Prostate gland (tissue), 2 donors: ENCODE measurements around the gene CTNND1. TPM values are rescaled to one million over a fixed set of nuclear protein-coding genes. Genes with fewer than 3 reads are reported as not detected.
A peak's percentile ranks its signal among the peaks of the same experiment; 100 is the strongest.

Source experiments
- DNase-seq: peaks from one replicate; pipeline ENCODE4 v3.0.0-alpha.2; 2019; ENCODE audit warnings: low spot score
- H3K27ac ChIP-seq, 2 donors: fragments of 200-600 bp; sonication (generic); 2 replicates each; pipeline ENCODE4 v1.5.1; 2017 to 2019
- H3K27me3 ChIP-seq: fragments of 200-600 bp; sonication (generic); replicated peaks from 2 replicates; pipeline ENCODE4 v1.5.1; 2019; ENCODE audit not compliant: insufficient read depth
- H3K36me3 ChIP-seq, 2 donors: fragments of 200-600 bp; sonication (generic); 1 replicate in 1 of 2; 2 replicates in 1 of 2; pipeline versions ENCODE4 v1.5.1 to v1.8.1; 2017 to 2019
- H3K4me1 ChIP-seq: fragments of 200-600 bp; sonication (generic); replicated peaks from 2 replicates; pipeline ENCODE4 v1.5.1; 2019
- H3K4me3 ChIP-seq, 2 donors: fragments of 200-600 bp; sonication (generic); 2 replicates each; pipeline ENCODE4 v1.5.1; 2017 to 2019
- H3K9me3 ChIP-seq: fragments of 200-600 bp; sonication (generic); 2 replicates; pipeline ENCODE4 v1.5.1; 2017
- CTCF ChIP-seq, 4 experiments: fragments of 200-600 bp in 2 of 4; fragments of 450-650 bp in 2 of 4; sonication (generic) in 2 of 4; IDR thresholded peaks; 1 replicate in 3 of 4; 2 replicates in 1 of 4; pipeline ENCODE4 v1.5.1; 2016 to 2019; ENCODE audit warnings: antibody characterized with exemption in 4 of 4, mild to moderate bottlenecking in 2 of 4, moderate library complexity in 2 of 4
- POLR2A ChIP-seq: fragments of 450-650 bp; IDR thresholded peaks from one replicate; pipeline ENCODE4 v1.6.1; 2016; ENCODE audit warnings: antibody characterized with exemption, mild to moderate bottlenecking
- POLR2AphosphoS5 ChIP-seq: sonication (generic); formaldehyde crosslinking; IDR thresholded peaks from one replicate; pipeline ENCODE4 v1.6.1; 2017; ENCODE audit warnings: antibody characterized with exemption
- WGBS: methylation state at CpG from one replicate; pipeline ENCODE4 v1.1.5; 2018; 5-methylcytosine and 5-hydroxymethylcytosine counted together
- intact Hi-C: fragments of 100-400 bp; cut with DNase I; formaldehyde crosslinking; loops from one replicate; pipeline ENCODE4 v1.14.2; 2022
- total RNA-seq, 2 donors: library from RNA; depleted of rRNA; stranded (reverse); fragments of >200 nt; gene quantifications; one replicate each; pipeline ENCODE4 v1.1.0, GENCODE V29; 2016

CTNND1 gene
- total RNA-seq, 2 donors from 2014 or later: 189 to 223 TPM

GRCh38 chr11:57741132-57742086, 20.2 kb upstream of the CTNND1 start, which contains the start of gene SELENOH:
Gene SELENOH (plus strand): TSS chr11:57741491. CDS start chr11:57741596, 105 bp downstream.
- no peaks in the 10 kb centered on the region for H3K9me3 ChIP-seq
- TF ChIP-seq CTCF (IDR thresholded peaks at IDR 0.05): peak in 2 of 4 experiments; percentile 4 to 13
- peak; percentile 98 for TF ChIP-seq POLR2AphosphoS5
- peak; percentile 82 for TF ChIP-seq POLR2A
- WGBS: under 1% methylated on average over 75 of the region's 75 CpGs
- peak; percentile 96 for DNase-seq
- H3K36me3 ChIP-seq: peaks cover 0 to 11% of the 10 kb centered on the region in 2 donors
- peak within 1 kb of the TSS; percentile 60 to 63 for H3K4me3 ChIP-seq
- intact Hi-C loops: loop anchor here (2.0 kb wide), 1 partner anchor 29 kb away; the partner anchor contains the start of genes MED19 and TMX2
- no peaks in the 10 kb centered on the region for H3K27me3 ChIP-seq
- peak within 1 kb of the TSS; percentile 85 to 86 for H3K27ac ChIP-seq
- H3K4me1 ChIP-seq: no peaks in the 10 kb centered on the region

- WGBS: under 1% methylated on average over 10 of the region's 10 CpGs
- Histone ChIP-seq H3K27me3 (no peaks in the 10 kb centered on the region), H3K27ac (peak overlapping the region; percentile 85 to 86), H3K4me1 (no peaks in the 10 kb centered on the region), H3K36me3 (peaks cover 0 to 11% of the 10 kb centered on the region in 2 donors), H3K4me3 (peak overlapping the region; percentile 60 to 63), H3K9me3 (no peaks in the 10 kb centered on the region)
- intact Hi-C loops: no loop called here
- TF ChIP-seq POLR2AphosphoS5 (no peak), POLR2A (no peak), CTCF (IDR thresholded peaks at IDR 0.05) (no peak)
- no peak for DNase-seq
These were observed 19.5 kb upstream of the CTNND1 start for GRCh38 chr11:57742087-57742452.

GRCh38 chr11:57744357-57744756, 17.2 kb upstream of the CTNND1 start:
- WGBS: 81% methylated on average over 2 of the region's 2 CpGs
- Histone ChIP-seq H3K36me3 (peaks cover 0 to 5% of the 10 kb centered on the region in 2 donors), H3K4me1 (no peaks in the 10 kb centered on the region), H3K27me3 (no peaks in the 10 kb centered on the region), H3K9me3 (no peaks in the 10 kb centered on the region), H3K4me3 (no peak overlapping the region), H3K27ac (no peak overlapping the region)
- no peak for TF ChIP-seq POLR2A
- TF ChIP-seq POLR2AphosphoS5: no peak
- no peak for TF ChIP-seq CTCF (IDR thresholded peaks at IDR 0.05)
- DNase-seq: no peak
- intact Hi-C loops: no loop called here

DNA sequence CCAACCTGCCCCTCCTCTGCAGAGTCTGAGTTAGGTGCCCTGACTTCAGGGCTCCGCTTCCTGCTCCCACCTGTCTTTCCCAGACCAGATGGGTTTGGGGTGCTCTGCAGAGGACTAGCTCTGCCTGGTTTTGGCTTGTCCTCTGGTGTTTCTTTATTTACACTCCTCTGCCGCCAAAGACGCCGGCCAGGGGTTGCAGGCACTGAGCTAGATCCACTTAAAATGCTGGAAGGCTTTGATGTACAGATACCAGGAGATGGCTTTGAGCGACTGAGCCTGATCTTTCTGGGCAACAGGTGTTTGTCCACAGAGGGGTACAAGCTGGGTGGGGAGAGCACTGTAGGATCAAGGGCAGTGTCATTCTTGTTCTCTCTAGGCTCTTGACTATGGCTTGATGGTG, 16.4 kb upstream of the CTNND1 start:
- H3K36me3 ChIP-seq: peaks cover 0 to 5% of the 10 kb centered on the region in 2 donors
- DNase-seq: no peak
- no peaks in the 10 kb centered on the region for H3K9me3 ChIP-seq
- H3K27ac ChIP-seq: no peak overlapping the region
- 61% methylated on average over 5 of the region's 5 CpGs for WGBS
- TF ChIP-seq POLR2A (no peak), CTCF (IDR thresholded peaks at IDR 0.05) (no peak), POLR2AphosphoS5 (no peak)
- no peak overlapping the region for H3K4me3 ChIP-seq
- H3K4me1 ChIP-seq: no peaks in the 10 kb centered on the region
- H3K27me3 ChIP-seq: no peaks in the 10 kb centered on the region
- intact Hi-C loops: loop anchor here (5.0 kb wide), 1 partner anchor 57 kb away; no protein-coding TSS in a partner anchor
